ENCODE measurements around the gene AGAP1. TPM values are rescaled to one million over a fixed set of nuclear protein-coding genes. Genes with fewer than 3 reads are reported as not detected.

Gene AGAP1
- total and polyA plus RNA-seq, 4 donors: 2.0 to 8.5 (median 5.4) TPM

- TF ChIP-seq CTCF (IDR thresholded peaks at IDR 0.05; ENCODE audit: low read depth, low read length, missing input control) (no peak), GABPA (IDR thresholded peaks at IDR 0.05 in 1 of 2, conservative IDR thresholded peaks at IDR 0.05 in 1 of 2) (no peak), FOXA2 (IDR thresholded peaks at IDR 0.05) (no peak), SP1 (IDR thresholded peaks at IDR 0.05) (no peak), HNF4G (IDR thresholded peaks at IDR 0.05) (no peak), FOXA1 (IDR thresholded peaks at IDR 0.05) (no peak), ZBTB33 (IDR thresholded peaks at IDR 0.05) (no peak), JUND (IDR thresholded peaks at IDR 0.05) (no peak)
These were observed 366.3 kb downstream of the AGAP1 start (continued) for GRCh38 chr2:235860111-235860510.

- TF ChIP-seq RAD21 (IDR thresholded peaks at IDR 0.05) (no peak), SP1 (IDR thresholded peaks at IDR 0.05) (no peak), HNF4G (IDR thresholded peaks at IDR 0.05) (no peak), EGR1 (IDR thresholded peaks at IDR 0.05; ENCODE audit: low read depth in 2 of 2) (no peak), ZBTB33 (IDR thresholded peaks at IDR 0.05) (no peak), REST (IDR thresholded peaks at IDR 0.05) (no peak), HNF4A (conservative IDR thresholded peaks at IDR 0.05) (no peak), MAX (IDR thresholded peaks at IDR 0.05) (no peak), ATF3 (IDR thresholded peaks at IDR 0.05) (no peak), FOXA1 (IDR thresholded peaks at IDR 0.05) (no peak), RXRA (IDR thresholded peaks at IDR 0.05) (no peak), GABPA (IDR thresholded peaks at IDR 0.05 in 1 of 2, conservative IDR thresholded peaks at IDR 0.05 in 1 of 2) (no peak)
These were observed 367.0 kb downstream of the AGAP1 start for GRCh38 chr2:235860871-235861270.

More at GRCh38 chr2:235860871-235861270, 367.0 kb downstream of the AGAP1 start:
- DNase-seq (ENCODE audit: low spot score): no peak
- Histone ChIP-seq H3K27ac (ENCODE audit: low read depth in 1 of 2, low read length in 2 of 2) (no peak overlapping the region), H3K4me1 (ENCODE audit: control insufficient read depth in 4 of 4, insufficient read depth in 4 of 4, low read length in 3 of 4) (no peaks in the 10 kb centered on the region), H3K27me3 (ENCODE audit: control insufficient read depth in 4 of 4, insufficient read depth in 4 of 4, low read length in 3 of 4) (no peaks in the 10 kb centered on the region), H3K4me3 (ENCODE audit: low read depth in 1 of 3, low read length in 3 of 3) (no peak overlapping the region), H3K36me3 (ENCODE audit: control insufficient read depth in 4 of 4, insufficient read depth in 3 of 4, low read depth in 1 of 4, low read length in 3 of 4) (no peaks in the 10 kb centered on the region), H3K9me3 (ENCODE audit: control insufficient read depth in 4 of 4, low read length in 3 of 4) (no peaks in the 10 kb centered on the region), H3K9ac (ENCODE audit: low read depth in 1 of 2, low read length in 2 of 2) (no peak overlapping the region)
- 91% methylated on average over 3 of the region's 3 CpGs for whole genome bisulfite sequencing

Data from liver (tissue), 9 donors.